HepG2 (cell line): ENCODE measurements around the gene TUBB8.

Experiments used
- CTCF ChIP-seq: sonication (generic); formaldehyde crosslinking; IDR thresholded peaks from 2 replicates; pipeline ENCODE4 v1.5.0; 2020; ENCODE audit warnings: mild to moderate bottlenecking, missing genetic modification reagents, moderate library complexity
- GFI1 ChIP-seq: sonication (generic); formaldehyde crosslinking; IDR thresholded peaks from 2 replicates; pipeline ENCODE4 v1.5.0; 2020; ENCODE audit warnings: missing genetic modification reagents, mild to moderate bottlenecking, borderline replicate concordance
- GLI4 ChIP-seq: sonication (generic); formaldehyde crosslinking; IDR thresholded peaks from 2 replicates; pipeline ENCODE4 v1.5.1; 2020; ENCODE audit warnings: missing genetic modification reagents, mild to moderate bottlenecking, moderate library complexity, borderline replicate concordance
- JUND ChIP-seq: sonication (generic); formaldehyde crosslinking; IDR thresholded peaks from 2 replicates; pipeline ENCODE4 v1.8.0; 2022; ENCODE audit warnings: mild to moderate bottlenecking, missing genetic modification reagents
- MBNL3 ChIP-seq: fragments of 250-450 bp; sonication (Bioruptor Pico); conservative IDR thresholded peaks from 2 replicates; pipeline ENCODE4 v1.8.0; 2022; ENCODE audit warnings: mild to moderate bottlenecking, inconsistent platforms
- MYC ChIP-seq: sonication (generic); formaldehyde crosslinking; IDR thresholded peaks from 2 replicates; pipeline ENCODE4 v1.9.0; 2021; ENCODE audit warnings: missing genetic modification reagents, borderline replicate concordance
- POLR2A ChIP-seq, 2 experiments: IDR thresholded peaks; 2 replicates each; pipeline ENCODE4 v1.6.1; 2011; ENCODE audit warnings: low read depth in 2 of 2, low read length in 2 of 2, mild to moderate bottlenecking in 1 of 2, moderate library complexity in 1 of 2; ENCODE audit not compliant: insufficient read depth in 1 of 2
- SMC3 ChIP-seq: IDR thresholded peaks from 2 replicates; pipeline ENCODE4 v1.6.1; 2011; ENCODE audit warnings: low read length, improper control_type of control experiment
- XRCC5 ChIP-seq: fragments of 200-400 bp; formaldehyde crosslinking; optimal IDR thresholded peaks from 2 replicates; pipeline ENCODE3; 2017; ENCODE audit warnings: mild to moderate bottlenecking, low read length
- YY1 ChIP-seq: IDR thresholded peaks from 2 replicates; pipeline ENCODE4 v1.6.1; 2011; ENCODE audit warnings: low read length, low read depth, moderate library complexity, mild to moderate bottlenecking; ENCODE audit not compliant: insufficient read depth, insufficient replicate concordance
- ZBTB25 ChIP-seq: IDR thresholded peaks from 2 replicates; pipeline ENCODE4 v1.6.1; 2018; ENCODE audit warnings: missing genetic modification reagents
- ZNF503 ChIP-seq: sonication (generic); formaldehyde crosslinking; IDR thresholded peaks from 2 replicates; pipeline ENCODE4 v1.4.0; 2020; ENCODE audit warnings: missing genetic modification reagents
- ZNF616 ChIP-seq: sonication (generic); formaldehyde crosslinking; IDR thresholded peaks from 2 replicates; pipeline ENCODE4 v1.5.0; 2020; ENCODE audit warnings: low read depth, mild to moderate bottlenecking, missing genetic modification reagents

GRCh38 chr10:96466-96865 is 47.4 kb upstream of the TUBB8 start:
- TF ChIP-seq ZNF616 (CRISPR knock-in tag) (no peak), ZNF503 (no peak), GLI4 (CRISPR knock-in tag) (no peak), ZBTB25 (no peak), MYC (CRISPR knock-in tag) (no peak), SMC3 (no peak), CTCF (CRISPR knock-in tag) (no peak), GFI1 (no peak), JUND (CRISPR knock-in tag) (no peak), MBNL3 (no peak), YY1 (no peak), POLR2A (IDR thresholded peaks at IDR 0.05; ENCODE audit: insufficient read depth in 1 of 2, low read depth in 2 of 2, low read length in 2 of 2) (no peak), XRCC5 (no peak)
